HEK293 (cell line): ENCODE measurements around the gene CHN2.

Source experiments
- ATF2 ChIP-seq: fragments of 450-650 bp; formaldehyde crosslinking; IDR thresholded peaks from 2 replicates; pipeline ENCODE4 v1.5.1; 2016; ENCODE audit warnings: missing biosample characterization, missing genetic modification characterization, low read depth
- BCL6B ChIP-seq: fragments of 450-650 bp; formaldehyde crosslinking; IDR thresholded peaks from 2 replicates; pipeline ENCODE4 v1.5.1; 2017; ENCODE audit warnings: missing biosample characterization, missing genetic modification characterization
- IKZF3 ChIP-seq: fragments of 450-650 bp; IDR thresholded peaks from 2 replicates; pipeline ENCODE4 v1.5.0; 2018; ENCODE audit warnings: missing biosample characterization, mild to moderate bottlenecking, missing genetic modification characterization, moderate library complexity
- KLF10 ChIP-seq: fragments of 450-650 bp; IDR thresholded peaks from 2 replicates; pipeline ENCODE4 v1.5.1; 2018; ENCODE audit warnings: missing biosample characterization, mild to moderate bottlenecking, missing genetic modification characterization
- PRDM1 ChIP-seq: fragments of 450-650 bp; formaldehyde crosslinking; IDR thresholded peaks from 2 replicates; pipeline ENCODE4; 2016; ENCODE audit warnings: missing biosample characterization, missing genetic modification characterization
- PRDM6 ChIP-seq: fragments of 450-650 bp; formaldehyde crosslinking; IDR thresholded peaks from 2 replicates; pipeline ENCODE4 v1.5.1; 2017; ENCODE audit warnings: missing biosample characterization, missing genetic modification characterization
- SCRT2 ChIP-seq: fragments of 450-650 bp; formaldehyde crosslinking; IDR thresholded peaks from 2 replicates; pipeline ENCODE4 v1.5.1; 2016; ENCODE audit warnings: missing biosample characterization, missing genetic modification characterization
- SP7 ChIP-seq: fragments of 450-650 bp; formaldehyde crosslinking; IDR thresholded peaks from 2 replicates; pipeline ENCODE4 v1.5.1; 2016; ENCODE audit warnings: missing biosample characterization, missing genetic modification characterization
- ZBTB17 ChIP-seq: fragments of 450-650 bp; formaldehyde crosslinking; IDR thresholded peaks from 2 replicates; pipeline ENCODE4 v1.5.1; 2016; ENCODE audit warnings: missing biosample characterization, missing genetic modification characterization
- ZBTB44 ChIP-seq: fragments of 450-650 bp; IDR thresholded peaks from 2 replicates; pipeline ENCODE4 v1.5.1; 2018; ENCODE audit warnings: missing biosample characterization, mild to moderate bottlenecking, missing genetic modification characterization
- ZBTB48 ChIP-seq: fragments of 450-650 bp; formaldehyde crosslinking; IDR thresholded peaks from 2 replicates; pipeline ENCODE4 v1.5.1; 2016; ENCODE audit warnings: missing biosample characterization, missing genetic modification characterization
- ZBTB6 ChIP-seq: fragments of 450-650 bp; formaldehyde crosslinking; IDR thresholded peaks from 2 replicates; pipeline ENCODE4 v1.5.1; 2017; ENCODE audit warnings: missing biosample characterization, missing genetic modification characterization
- ZEB2 ChIP-seq: fragments of 450-650 bp; formaldehyde crosslinking; IDR thresholded peaks from 2 replicates; pipeline ENCODE4 v1.5.1; 2016; ENCODE audit warnings: missing biosample characterization, missing genetic modification characterization
- ZNF114 ChIP-seq: fragments of 450-650 bp; formaldehyde crosslinking; IDR thresholded peaks from 2 replicates; pipeline ENCODE4 v1.5.0; 2017; ENCODE audit warnings: missing biosample characterization, missing genetic modification characterization
- ZNF157 ChIP-seq: fragments of 450-650 bp; formaldehyde crosslinking; IDR thresholded peaks from 2 replicates; pipeline ENCODE4 v1.5.1; 2016; ENCODE audit warnings: missing biosample characterization, missing genetic modification characterization
- ZNF169 ChIP-seq: fragments of 450-650 bp; formaldehyde crosslinking; IDR thresholded peaks from 2 replicates; pipeline ENCODE4 v1.5.1; 2016; ENCODE audit warnings: missing biosample characterization, missing genetic modification characterization
- ZNF24 ChIP-seq: fragments of 450-650 bp; formaldehyde crosslinking; IDR thresholded peaks from 2 replicates; pipeline ENCODE4 v1.5.1; 2016; ENCODE audit warnings: missing biosample characterization, missing genetic modification characterization
- ZNF335 ChIP-seq: fragments of 450-650 bp; formaldehyde crosslinking; conservative IDR thresholded peaks from 2 replicates; pipeline ENCODE4 v1.5.1; 2016; ENCODE audit warnings: missing biosample characterization, missing genetic modification characterization
- ZNF394 ChIP-seq: fragments of 450-650 bp; formaldehyde crosslinking; IDR thresholded peaks from 2 replicates; pipeline ENCODE4 v1.5.1; 2016; ENCODE audit warnings: missing biosample characterization, missing genetic modification characterization, mild to moderate bottlenecking, moderate library complexity, borderline replicate concordance
- ZNF530 ChIP-seq: fragments of 450-650 bp; formaldehyde crosslinking; IDR thresholded peaks from 2 replicates; pipeline ENCODE4 v1.5.1; 2016; ENCODE audit warnings: low read depth, missing biosample characterization, missing genetic modification characterization
- ZNF544 ChIP-seq: fragments of 450-650 bp; formaldehyde crosslinking; IDR thresholded peaks from 2 replicates; pipeline ENCODE4 v1.5.0; 2017; ENCODE audit warnings: missing biosample characterization, missing genetic modification characterization
- ZNF548 ChIP-seq: fragments of 450-650 bp; formaldehyde crosslinking; IDR thresholded peaks from 2 replicates; pipeline ENCODE4 v1.5.1; 2016; ENCODE audit warnings: missing biosample characterization, missing genetic modification characterization
- ZNF629 ChIP-seq: fragments of 450-650 bp; formaldehyde crosslinking; IDR thresholded peaks from 2 replicates; pipeline ENCODE4 v1.5.1; 2017; ENCODE audit warnings: missing biosample characterization, missing genetic modification characterization
- ZNF639 ChIP-seq: fragments of 450-650 bp; formaldehyde crosslinking; IDR thresholded peaks from 2 replicates; pipeline ENCODE4 v1.5.1; 2016; ENCODE audit warnings: missing biosample characterization, missing genetic modification characterization
- ZNF707 ChIP-seq: fragments of 450-650 bp; formaldehyde crosslinking; IDR thresholded peaks from 2 replicates; pipeline ENCODE4 v1.5.1; 2016; ENCODE audit warnings: missing biosample characterization, missing genetic modification characterization
- ZNF830 ChIP-seq: fragments of 450-650 bp; IDR thresholded peaks from 2 replicates; pipeline ENCODE4 v1.5.0; 2018; ENCODE audit warnings: missing biosample characterization, missing genetic modification characterization, low read depth, mild to moderate bottlenecking, moderate library complexity
- ZNF843 ChIP-seq: fragments of 450-650 bp; formaldehyde crosslinking; IDR thresholded peaks from 2 replicates; pipeline ENCODE4 v1.5.1; 2016; ENCODE audit warnings: missing biosample characterization, missing genetic modification characterization

Gene CHN2

GRCh38 chr7:29285444-29285793, 90.8 kb downstream of the CHN2 start (continued):
- 0 out of 2 replicates have a peak, but pooled peaks have one; percentile 24 for TF ChIP-seq ATF2 (tag by site-specific recombination)
- no peak for TF ChIP-seq IKZF3
- TF ChIP-seq SP7 (tag by site-specific recombination), result peak; percentile 94
- TF ChIP-seq ZNF544, result no peak
- 0 out of 2 replicates have a peak, but pooled peaks have one; percentile 8 for TF ChIP-seq SCRT2 (tag by site-specific recombination)
- TF ChIP-seq ZBTB44 (tag by site-specific recombination), result peak; percentile 46; the same call in 1 of the 2 replicates
- TF ChIP-seq ZNF157 (tag by site-specific recombination), result no peak
- peak; percentile 33; the same call in 1 of the 2 replicates for TF ChIP-seq KLF10 (tag by site-specific recombination)
- no peak for TF ChIP-seq ZNF114 (tag by site-specific recombination)
- no peak for TF ChIP-seq ZBTB6 (tag by site-specific recombination)
- TF ChIP-seq ZEB2 (tag by site-specific recombination), result peak; percentile 61; the same call in 1 of the 2 replicates
- 0 out of 2 replicates have a peak, but pooled peaks have one; percentile 34 for TF ChIP-seq ZBTB48 (tag by site-specific recombination)
- no peak for TF ChIP-seq ZNF169 (tag by site-specific recombination)
- TF ChIP-seq ZNF335 (tag by site-specific recombination), result 0 out of 2 replicates have a peak, but pooled peaks have one; percentile 25
- no peak for TF ChIP-seq ZNF530
- TF ChIP-seq ZNF830 (tag by site-specific recombination), result no peak
- no peak for TF ChIP-seq ZNF548 (tag by site-specific recombination)
- TF ChIP-seq ZNF24 (tag by site-specific recombination), result peak; percentile 56; the same call in 1 of the 2 replicates
- peak; percentile 77 for TF ChIP-seq ZNF629 (tag by site-specific recombination)
- 0 out of 2 replicates have a peak, but pooled peaks have one; percentile 13 for TF ChIP-seq BCL6B
- 0 out of 2 replicates have a peak, but pooled peaks have one; percentile 47 for TF ChIP-seq ZNF394 (tag by site-specific recombination)
- no peak for TF ChIP-seq ZNF707 (tag by site-specific recombination)
- peak; percentile 64; the same call in 1 of the 2 replicates for TF ChIP-seq ZNF639
- TF ChIP-seq ZNF843 (tag by site-specific recombination), result 0 out of 2 replicates have a peak, but pooled peaks have one; percentile 20
- no peak for TF ChIP-seq ZBTB17 (tag by site-specific recombination)
- TF ChIP-seq PRDM1 (tag by site-specific recombination), result 0 out of 2 replicates have a peak, but pooled peaks have one; percentile 16
- peak; percentile 40; the same call in 1 of the 2 replicates for TF ChIP-seq PRDM6
